Loucy (cell line): Measurements from ENCODE around the gene RCAN1.
"Not testable (repeated sequence)": the region's sequence is repeated elsewhere in the genome, so short reads cannot be mapped to it uniquely, and the experiment has no call there.

Source experiments
- H2AFZ ChIP-seq: fragments of 200-600 bp; sonication (generic); 2 replicates; pipeline ENCODE4 v1.6.0; 2016; ENCODE audit warnings: antibody characterized with exemption, mild to moderate bottlenecking, low read length, moderate library complexity
- H3F3A ChIP-seq: fragments of 200-600 bp; 2 replicates; pipeline ENCODE4 v1.6.0; 2016; ENCODE audit warnings: antibody characterized with exemption, low read depth, mild to moderate bottlenecking
- H3K27me3 ChIP-seq: fragments of 200-600 bp; sonication (generic); 2 replicates; pipeline ENCODE4 v1.6.1; 2014; ENCODE audit warnings: low read length, mild to moderate bottlenecking; ENCODE audit not compliant: insufficient read depth, poor library complexity, severe bottlenecking
- H3K36me3 ChIP-seq: fragments of 200-600 bp; sonication (generic); 2 replicates; pipeline ENCODE4 v1.6.1; 2016; ENCODE audit warnings: low read length; ENCODE audit not compliant: insufficient read depth
- H3K4me1 ChIP-seq: fragments of 200-600 bp; sonication (generic); 2 replicates; pipeline ENCODE4 v1.5.1; 2014; ENCODE audit warnings: low read length, mild to moderate bottlenecking; ENCODE audit not compliant: insufficient read depth, poor library complexity, severe bottlenecking
- H3K4me2 ChIP-seq: fragments of 200-600 bp; sonication (generic); 2 replicates; pipeline ENCODE4 v1.6.0; 2014; ENCODE audit warnings: antibody characterized with exemption, low read length, low read depth, mild to moderate bottlenecking; ENCODE audit not compliant: poor library complexity, severe bottlenecking
- H3K4me3 ChIP-seq: fragments of 200-600 bp; sonication (generic); 2 replicates; pipeline ENCODE4 v1.5.1; 2014; ENCODE audit warnings: low read length, mild to moderate bottlenecking, mixed read lengths; ENCODE audit not compliant: poor library complexity, severe bottlenecking
- H3K79me2 ChIP-seq: fragments of 200-600 bp; sonication (generic); 2 replicates; pipeline ENCODE4 v1.6.1; 2014; ENCODE audit warnings: low read length; ENCODE audit not compliant: insufficient read depth
- H3K9ac ChIP-seq: fragments of 200-600 bp; sonication (generic); 2 replicates; pipeline ENCODE4 v1.6.0; 2014; ENCODE audit warnings: mild to moderate bottlenecking, low read depth, low read length, moderate library complexity; ENCODE audit not compliant: poor library complexity, severe bottlenecking
- H3K9me2 ChIP-seq: fragments of 200-600 bp; sonication (generic); replicated peaks from 2 replicates; pipeline ENCODE4 v1.6.1; 2016; ENCODE audit warnings: low read depth, low read length, mixed read lengths
- H3K9me3 ChIP-seq: fragments of 200-600 bp; sonication (generic); 2 replicates; pipeline ENCODE4 v1.6.1; 2014; ENCODE audit warnings: mild to moderate bottlenecking, antibody characterized with exemption, low read length, low read depth; ENCODE audit not compliant: insufficient read depth
- H4K20me1 ChIP-seq: fragments of 200-600 bp; sonication (generic); 2 replicates; pipeline ENCODE4 v1.6.0; 2014; ENCODE audit warnings: antibody characterized with exemption, low read length, mild to moderate bottlenecking; ENCODE audit not compliant: insufficient read depth, poor library complexity, severe bottlenecking
- CTCF ChIP-seq: fragments of 200-600 bp; sonication (generic); conservative IDR thresholded peaks from 2 replicates; pipeline ENCODE4 v1.5.1; 2014; ENCODE audit warnings: mild to moderate bottlenecking, antibody characterized with exemption, low read length
- EZH2phosphoT487 ChIP-seq: fragments of 200-600 bp; IDR thresholded peaks from 2 replicates; pipeline ENCODE4 v1.6.1; 2018; ENCODE audit warnings: antibody characterized with exemption, mild to moderate bottlenecking, moderate library complexity, borderline replicate concordance

The RCAN1 gene

GRCh38 chr21:34558166-34558565 is 56.7 kb downstream of the RCAN1 start:
- no peaks in the 10 kb centered on the region for H3K79me2 ChIP-seq
- no peaks in the 10 kb centered on the region for H3K27me3 ChIP-seq
- no peak overlapping the region for H3K9ac ChIP-seq
- H3K4me1 ChIP-seq: no peaks in the 10 kb centered on the region
- H2AFZ ChIP-seq: no peak overlapping the region
- H3K9me2 ChIP-seq: no peaks in the 10 kb centered on the region
- no peaks in the 10 kb centered on the region; the same call in 1 of the 2 replicates for H3K9me3 ChIP-seq
- no peaks in the 10 kb centered on the region for H4K20me1 ChIP-seq
- H3K4me2 ChIP-seq: no peak overlapping the region
- H3K4me3 ChIP-seq: no peak overlapping the region
- TF ChIP-seq CTCF: no peak
- TF ChIP-seq EZH2phosphoT487: no peak
- no peaks in the 10 kb centered on the region for H3F3A ChIP-seq
- H3K36me3 ChIP-seq: no peaks in the 10 kb centered on the region

GRCh38 chr21:34557261-34557660 is 57.7 kb downstream of the RCAN1 start:
- Histone ChIP-seq H2AFZ (no peak overlapping the region), H3K9me3 (no peaks in the 10 kb centered on the region; the same call in 1 of the 2 replicates), H3K4me3 (no peak overlapping the region), H3F3A (no peaks in the 10 kb centered on the region), H3K4me1 (no peaks in the 10 kb centered on the region), H3K4me2 (no peak overlapping the region), H3K27me3 (no peaks in the 10 kb centered on the region), H3K9me2 (no peaks in the 10 kb centered on the region), H3K79me2 (no peaks in the 10 kb centered on the region), H3K9ac (no peak overlapping the region), H4K20me1 (no peaks in the 10 kb centered on the region), H3K36me3 (no peaks in the 10 kb centered on the region)
- no peak for TF ChIP-seq CTCF
- no peak for TF ChIP-seq EZH2phosphoT487

- not testable (repeated sequence) for H3K4me2 ChIP-seq, H2AFZ ChIP-seq, H3K9me2 ChIP-seq, H3K9me3 ChIP-seq, H3K36me3 ChIP-seq, H3K9ac ChIP-seq, H3F3A ChIP-seq, H3K27me3 ChIP-seq, H3K79me2 ChIP-seq, H4K20me1 ChIP-seq, H3K4me1 ChIP-seq, H3K4me3 ChIP-seq
Observed at GRCh38 chr21:34554670-34555069, 60.2 kb downstream of the RCAN1 start.

DNA sequence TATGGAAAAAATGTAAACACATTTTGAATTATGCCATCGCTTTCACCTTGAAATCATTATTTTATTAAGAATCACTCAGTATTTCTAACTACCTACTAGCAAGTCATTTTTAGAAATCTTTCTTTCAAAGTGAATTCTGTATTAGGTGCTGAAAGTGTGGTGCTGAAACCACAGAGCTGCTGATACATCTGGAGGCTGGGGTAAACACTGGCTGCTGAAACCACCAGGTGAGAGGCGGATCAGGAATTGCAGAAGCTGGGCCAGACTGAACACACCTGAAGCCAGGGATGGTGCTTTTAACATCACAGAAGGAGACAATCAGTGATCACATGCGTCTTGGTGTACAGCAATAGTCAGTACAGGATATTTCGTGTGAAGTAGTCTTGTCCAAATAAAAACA is 60.7 kb downstream of the RCAN1 start:
- no peaks in the 10 kb centered on the region for H3K4me1 ChIP-seq
- no peaks in the 10 kb centered on the region for H3K27me3 ChIP-seq
- H3K36me3 ChIP-seq: no peaks in the 10 kb centered on the region
- no peaks in the 10 kb centered on the region for H3F3A ChIP-seq
- H3K4me2 ChIP-seq: no peak overlapping the region
- no peak overlapping the region for H3K9ac ChIP-seq
- H3K9me3 ChIP-seq: no peaks in the 10 kb centered on the region; the same call in 1 of the 2 replicates
- no peaks in the 10 kb centered on the region for H3K9me2 ChIP-seq
- no peaks in the 10 kb centered on the region for H3K79me2 ChIP-seq
- no peak overlapping the region for H2AFZ ChIP-seq
- no peak overlapping the region for H3K4me3 ChIP-seq
- TF ChIP-seq EZH2phosphoT487 (no peak), CTCF (no peak)
- H4K20me1 ChIP-seq: no peaks in the 10 kb centered on the region
